Urinary bladder (tissue), 4 donors: ENCODE measurements around the gene RGS6. TPM values are rescaled to one million over a fixed set of nuclear protein-coding genes. Genes with fewer than 3 reads are reported as not detected.

ENCODE experiments used
- DNase-seq: peaks from one replicate; pipeline ENCODE4 v3.0.0-alpha.2; 2015; ENCODE audit errors: extremely low spot score
- H3K27ac ChIP-seq: one replicate; pipeline ENCODE4 v1.5.1; 2013; ENCODE audit warnings: low read depth, mild to moderate bottlenecking, moderate library complexity
- H3K36me3 ChIP-seq: one replicate; pipeline ENCODE4 v1.6.1; 2013; ENCODE audit warnings: mild to moderate bottlenecking, moderate library complexity; ENCODE audit not compliant: insufficient read depth
- H3K4me1 ChIP-seq: one replicate; pipeline ENCODE4 v1.6.1; 2013; ENCODE audit warnings: mild to moderate bottlenecking, moderate library complexity; ENCODE audit not compliant: insufficient read depth
- H3K4me3 ChIP-seq: one replicate; pipeline ENCODE4 v1.5.1; 2013; ENCODE audit warnings: low read depth, low read length
- WGBS: extraction: QIAGEN DNeasy Blood & Tissue Kit; methylation state at CpG from one replicate; pipeline ENCODE4 v1.1.7; 2013; 5-methylcytosine and 5-hydroxymethylcytosine counted together
- polyA plus RNA-seq: library from polyadenylated mRNA; stranded (reverse); fragments of 200-250 nt; gene quantifications from one replicate; pipeline ENCODE4 v1.2.3, GENCODE V29; 2013
- total RNA-seq: library from RNA; depleted of rRNA; stranded (reverse); fragments of >200 nt; gene quantifications from one replicate; pipeline ENCODE4 v1.2.3, GENCODE V29; 2014
- donor health status: healthy with polysubstance abuse.
- donor health status: healthy.

RGS6 gene
- total and polyA plus RNA-seq, 2 donors: 0.65 to 3.3 TPM

DNA sequence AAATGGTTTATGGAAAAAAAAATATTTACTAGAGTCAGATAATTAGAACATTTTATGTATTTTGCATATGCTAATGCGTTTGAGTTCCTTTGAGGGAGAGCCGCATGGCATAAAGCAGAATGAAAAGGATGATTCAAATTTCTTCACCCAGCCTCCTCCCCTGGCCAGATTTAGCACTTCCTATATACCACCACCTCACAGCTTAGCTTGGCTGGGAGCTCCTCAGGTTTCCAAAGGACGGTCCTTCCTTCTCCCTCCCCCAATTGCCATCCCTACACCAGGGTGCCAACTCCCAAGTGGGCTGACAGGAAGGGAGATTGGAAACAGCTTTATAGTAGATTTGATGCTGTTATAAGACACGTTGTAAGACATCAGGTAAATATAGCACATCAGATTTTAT lies 157.4 kb downstream of the RGS6 start:
- Histone ChIP-seq H3K4me1 (no peaks in the 10 kb centered on the region), H3K27ac (no peak overlapping the region), H3K36me3 (no peaks in the 10 kb centered on the region), H3K4me3 (no peak overlapping the region)
- no peak for DNase-seq
- 46% methylated on average over 4 of the region's 4 CpGs for WGBS

DNA sequence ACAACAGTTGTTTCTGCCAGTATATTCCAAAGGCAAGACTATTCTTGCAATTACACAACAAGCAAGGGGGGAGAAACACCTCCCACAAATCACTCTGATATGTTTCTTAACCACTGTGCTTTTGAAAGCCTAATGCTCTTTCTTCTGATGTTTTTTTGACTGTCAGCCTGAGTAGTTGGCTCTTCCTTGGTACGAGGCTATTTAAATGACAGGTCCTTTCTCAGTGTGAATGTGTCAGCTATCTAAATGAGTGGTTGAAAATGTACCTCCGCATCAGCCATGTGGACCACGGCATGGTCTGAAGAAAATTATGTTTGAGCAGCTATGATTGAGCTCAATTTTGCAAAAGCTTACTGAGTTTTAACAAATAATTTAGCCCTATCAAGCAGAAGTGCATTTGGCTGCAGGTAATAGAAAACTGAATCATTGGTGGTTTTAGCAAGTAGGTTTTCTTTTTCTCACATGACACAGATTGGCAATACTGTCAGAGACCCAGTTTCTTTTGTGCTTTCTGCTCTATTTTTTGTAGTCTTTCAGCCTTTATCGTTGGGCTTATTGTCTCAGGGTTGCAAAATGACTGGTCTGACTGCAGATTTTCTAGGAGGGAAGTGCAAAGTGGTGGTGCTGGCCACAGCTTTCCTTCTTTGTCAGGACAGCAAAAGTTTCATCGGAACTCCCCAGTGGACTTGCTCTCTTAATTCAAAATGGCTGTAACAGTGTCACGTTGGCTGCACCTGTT lies 162.8 kb downstream of the RGS6 start:
- no peaks in the 10 kb centered on the region for H3K36me3 ChIP-seq
- no peaks in the 10 kb centered on the region for H3K4me1 ChIP-seq
- 79% methylated on average over 6 of the region's 6 CpGs for WGBS
- no peak for DNase-seq
- no peak overlapping the region for H3K4me3 ChIP-seq
- H3K27ac ChIP-seq: no peak overlapping the region

GRCh38 chr14:72097173-72097783 lies 165.0 kb downstream of the RGS6 start:
- WGBS: 65% methylated on average over 4 of the region's 4 CpGs
- DNase-seq: no peak
- Histone ChIP-seq H3K36me3 (no peaks in the 10 kb centered on the region), H3K4me1 (no peaks in the 10 kb centered on the region), H3K4me3 (no peak overlapping the region), H3K27ac (no peak overlapping the region)

DNA sequence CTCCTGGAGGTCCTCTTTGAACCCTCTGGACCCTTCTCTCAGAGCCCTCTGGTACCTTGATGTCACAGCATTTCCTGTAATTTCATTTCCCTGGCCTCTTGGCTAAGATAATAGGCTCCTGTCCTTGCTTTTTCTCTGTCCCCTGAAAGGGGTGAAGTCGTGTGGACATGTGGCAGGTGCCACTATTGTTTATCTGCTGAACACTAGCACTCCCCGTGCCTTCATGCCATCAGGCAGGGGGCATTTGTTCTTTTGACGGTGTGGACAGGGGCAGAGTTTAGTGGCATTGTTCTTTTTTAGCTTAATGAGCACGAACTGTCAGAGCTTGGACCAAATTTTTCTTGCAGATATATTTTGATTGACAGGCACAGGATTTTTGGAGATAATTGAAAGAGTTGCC lies 166.0 kb downstream of the RGS6 start:
- Histone ChIP-seq H3K4me3 (no peak overlapping the region), H3K36me3 (no peaks in the 10 kb centered on the region), H3K27ac (no peak overlapping the region), H3K4me1 (no peaks in the 10 kb centered on the region)
- 75% methylated on average over 4 of the region's 4 CpGs for WGBS
- DNase-seq: no peak

- H3K27ac ChIP-seq: no peak overlapping the region
- no peaks in the 10 kb centered on the region for H3K36me3 ChIP-seq
- 81% methylated on average over 3 of the region's 3 CpGs for WGBS
- DNase-seq: no peak
- no peaks in the 10 kb centered on the region for H3K4me1 ChIP-seq
- no peak overlapping the region for H3K4me3 ChIP-seq
These were observed 167.3 kb downstream of the RGS6 start for GRCh38 chr14:72099566-72099965.

GRCh38 chr14:72104011-72104613 lies 171.9 kb downstream of the RGS6 start:
- H3K4me1 ChIP-seq: no peaks in the 10 kb centered on the region
- H3K4me3 ChIP-seq: no peak overlapping the region
- no peak for DNase-seq
- H3K36me3 ChIP-seq: no peaks in the 10 kb centered on the region
- WGBS: 59% methylated on average over 12 of the region's 12 CpGs
- H3K27ac ChIP-seq: no peak overlapping the region

GRCh38 chr14:72111911-72112310 lies 179.7 kb downstream of the RGS6 start:
- DNase-seq: no peak
- WGBS: 84% methylated on average over 7 of the region's 7 CpGs
- Histone ChIP-seq H3K4me3 (no peak overlapping the region), H3K36me3 (no peaks in the 10 kb centered on the region), H3K27ac (no peak overlapping the region), H3K4me1 (no peaks in the 10 kb centered on the region)

DNA sequence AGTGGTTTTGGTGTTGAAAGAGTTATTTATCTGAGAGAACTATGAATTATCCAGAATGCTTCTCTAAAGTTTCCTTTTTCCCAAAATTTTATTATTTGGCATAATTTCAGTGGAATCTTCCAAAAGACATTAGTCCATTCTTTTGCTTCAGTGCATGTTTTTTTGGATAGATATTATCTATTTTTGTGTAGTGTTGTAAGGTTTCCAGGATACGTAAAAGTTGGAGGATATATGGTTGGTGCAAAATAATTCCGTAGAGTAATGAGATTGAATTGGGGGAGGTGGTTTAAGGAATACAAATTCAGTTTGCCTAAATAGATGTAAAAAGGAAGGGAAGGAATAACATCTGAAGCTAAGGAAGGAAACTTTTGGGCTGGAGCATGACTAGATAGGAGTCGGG lies 186.6 kb downstream of the RGS6 start:
- DNase-seq: no peak
- 71% methylated on average over 3 of the region's 3 CpGs for WGBS
- no peak overlapping the region for H3K4me3 ChIP-seq
- peaks cover 2% of the 10 kb centered on the region for H3K4me1 ChIP-seq
- H3K27ac ChIP-seq: no peak overlapping the region
- no peaks in the 10 kb centered on the region for H3K36me3 ChIP-seq

GRCh38 chr14:72120315-72120714 lies 188.1 kb downstream of the RGS6 start:
- Histone ChIP-seq H3K4me1 (peaks cover 2% of the 10 kb centered on the region), H3K36me3 (no peaks in the 10 kb centered on the region), H3K27ac (no peak overlapping the region), H3K4me3 (no peak overlapping the region)
- 77% methylated on average over 3 of the region's 3 CpGs for WGBS
- no peak for DNase-seq

- H3K4me1 ChIP-seq: peaks cover 2% of the 10 kb centered on the region
- H3K4me3 ChIP-seq: no peak overlapping the region
- WGBS: 52% methylated on average over 3 of the region's 3 CpGs
- no peaks in the 10 kb centered on the region for H3K36me3 ChIP-seq
- no peak overlapping the region for H3K27ac ChIP-seq
- DNase-seq: no peak
These were observed 191.5 kb downstream of the RGS6 start for GRCh38 chr14:72123755-72124154.

DNA sequence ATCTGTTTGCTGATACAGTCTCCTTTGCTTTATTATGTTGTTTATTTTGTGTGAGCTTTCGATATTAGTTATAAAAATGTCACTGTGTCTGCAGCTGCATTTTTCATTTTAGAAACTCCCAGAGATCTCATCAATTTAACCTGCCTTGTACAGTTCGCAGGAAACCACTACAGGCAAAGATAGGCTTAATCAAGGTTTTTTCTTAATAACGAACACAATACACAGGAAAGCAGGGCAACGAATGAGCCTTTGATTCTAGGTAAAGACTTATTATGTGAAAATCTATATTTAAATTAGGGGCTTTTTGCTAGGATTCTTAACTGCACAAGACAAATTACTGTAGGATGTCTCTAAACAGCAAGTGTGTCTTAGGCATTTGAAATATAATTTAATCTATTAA lies 191.9 kb downstream of the RGS6 start:
- 58% methylated on average over 4 of the region's 4 CpGs for WGBS
- Histone ChIP-seq H3K27ac (no peak overlapping the region), H3K4me3 (no peak overlapping the region), H3K36me3 (no peaks in the 10 kb centered on the region), H3K4me1 (peaks cover 2% of the 10 kb centered on the region)
- no peak for DNase-seq

DNA sequence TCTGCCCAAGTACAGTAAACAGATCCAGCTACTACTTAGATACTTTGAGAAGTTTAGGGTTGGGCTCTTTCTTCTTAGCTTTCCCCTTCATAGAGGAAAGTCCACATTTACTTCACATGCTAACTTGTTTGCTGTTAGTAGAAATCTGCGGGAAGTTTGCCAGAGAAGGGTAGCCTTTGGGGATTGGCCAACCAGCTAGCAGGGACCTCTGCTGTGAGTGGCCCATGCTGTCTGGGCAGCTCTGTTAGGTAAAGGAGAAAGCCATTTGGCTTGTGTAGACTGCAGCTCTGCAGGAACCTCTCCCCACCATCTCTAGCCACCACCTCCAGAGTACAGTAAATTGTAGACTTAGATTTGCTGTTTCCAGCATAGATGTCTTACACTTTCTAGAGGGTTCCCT lies 193.9 kb downstream of the RGS6 start:
- no peak overlapping the region for H3K27ac ChIP-seq
- peaks cover 2% of the 10 kb centered on the region for H3K4me1 ChIP-seq
- no peak for DNase-seq
- WGBS: 98% methylated on average over 1 of the region's 1 CpG
- H3K36me3 ChIP-seq: no peaks in the 10 kb centered on the region
- H3K4me3 ChIP-seq: no peak overlapping the region

DNA sequence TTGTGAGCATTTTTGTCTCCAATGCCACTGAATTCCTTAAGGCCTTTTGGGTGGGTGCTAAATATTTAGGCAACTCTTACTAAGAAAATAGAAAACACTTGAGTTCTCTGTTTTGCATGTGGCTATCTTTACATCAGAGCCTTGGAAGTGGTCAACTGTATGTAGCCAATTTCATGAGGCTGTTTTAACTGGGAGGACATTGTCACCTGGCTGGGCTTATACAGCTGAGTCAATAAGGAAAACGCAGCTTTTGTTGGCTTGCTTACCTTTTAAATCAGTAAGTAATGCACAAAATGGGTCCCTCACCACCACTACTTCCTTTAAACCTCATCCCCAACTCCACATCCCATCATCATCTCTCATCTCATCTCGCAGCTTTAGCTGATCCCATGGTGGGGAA lies 194.3 kb downstream of the RGS6 start:
- Histone ChIP-seq H3K4me3 (no peak overlapping the region), H3K27ac (no peak overlapping the region), H3K36me3 (no peaks in the 10 kb centered on the region), H3K4me1 (peaks cover 2% of the 10 kb centered on the region)
- 89% methylated on average over 2 of the region's 2 CpGs for whole genome bisulfite sequencing
- no peak for DNase-seq

DNA sequence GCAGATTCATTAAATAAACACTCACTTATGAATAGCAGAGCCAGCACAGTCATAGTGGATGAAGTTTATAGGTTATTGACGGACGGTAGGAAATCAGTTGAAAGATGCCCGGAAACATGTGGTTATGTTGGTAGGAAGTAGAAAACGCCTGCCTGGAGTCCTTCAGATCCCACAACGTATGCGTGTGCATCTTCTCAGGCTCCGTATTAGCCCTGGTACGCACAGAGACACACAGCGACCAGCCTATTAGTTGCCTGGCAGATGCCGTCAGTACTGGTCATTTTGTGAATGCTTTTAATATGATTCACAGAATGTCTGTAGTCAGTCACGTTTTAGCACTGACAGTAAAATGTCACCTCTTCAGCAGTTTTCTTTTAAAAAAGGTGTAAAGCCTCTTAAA lies 196.4 kb downstream of the RGS6 start:
- H3K36me3 ChIP-seq: no peaks in the 10 kb centered on the region
- DNase-seq: no peak
- 44% methylated on average over 11 of the region's 11 CpGs for WGBS
- H3K27ac ChIP-seq: no peak overlapping the region
- peaks cover 2% of the 10 kb centered on the region for H3K4me1 ChIP-seq
- no peak overlapping the region for H3K4me3 ChIP-seq
